Skeletal muscle tissue (tissue), 4 donors: ENCODE data around the gene DYSF. TPM values are rescaled to one million over a fixed set of nuclear protein-coding genes. Genes with fewer than 3 reads are reported as not detected.

Source experiments
- H3K27ac ChIP-seq: one replicate; pipeline ENCODE4 v1.7.0; 2013; ENCODE audit warnings: mild to moderate bottlenecking, low read depth, low read length, inconsistent platforms
- H3K27me3 ChIP-seq, 3 donors: one replicate each; pipeline ENCODE4 v1.7.0; 2013; ENCODE audit warnings: low read length in 3 of 3; ENCODE audit not compliant: control insufficient read depth in 3 of 3, insufficient read depth in 3 of 3
- H3K36me3 ChIP-seq, 3 donors: one replicate each; pipeline ENCODE4 v1.7.0; 2013; ENCODE audit warnings: low read length in 3 of 3; ENCODE audit not compliant: control insufficient read depth in 3 of 3, insufficient read depth in 3 of 3
- H3K4me1 ChIP-seq, 3 donors: one replicate each; pipeline ENCODE4 v1.7.0; 2013; ENCODE audit warnings: low read length in 3 of 3, mild to moderate bottlenecking in 3 of 3; ENCODE audit not compliant: control insufficient read depth in 3 of 3, insufficient read depth in 3 of 3
- H3K4me3 ChIP-seq, 3 donors: one replicate each; pipeline ENCODE4 v1.7.0; 2013; ENCODE audit warnings: low read length in 3 of 3
- H3K9ac ChIP-seq, 3 donors: one replicate each; pipeline ENCODE4 v1.7.0; 2013; ENCODE audit warnings: low read length in 3 of 3, mild to moderate bottlenecking in 3 of 3, moderate library complexity in 2 of 3, low read depth in 1 of 3
- H3K9me3 ChIP-seq, 3 donors: one replicate each; pipeline ENCODE4 v1.7.0; 2013; ENCODE audit warnings: low read length in 3 of 3; ENCODE audit not compliant: control insufficient read depth in 3 of 3
- total RNA-seq: library from RNA; depleted of rRNA; stranded (reverse); fragments of >200 nt; gene quantifications from one replicate; pipeline ENCODE4 v1.2.3, GENCODE V29; 2014
- donor health status: Osteomylitis.

DYSF gene
- total RNA-seq, 1 donor from 2014 or later = 88.7 TPM

DNA sequence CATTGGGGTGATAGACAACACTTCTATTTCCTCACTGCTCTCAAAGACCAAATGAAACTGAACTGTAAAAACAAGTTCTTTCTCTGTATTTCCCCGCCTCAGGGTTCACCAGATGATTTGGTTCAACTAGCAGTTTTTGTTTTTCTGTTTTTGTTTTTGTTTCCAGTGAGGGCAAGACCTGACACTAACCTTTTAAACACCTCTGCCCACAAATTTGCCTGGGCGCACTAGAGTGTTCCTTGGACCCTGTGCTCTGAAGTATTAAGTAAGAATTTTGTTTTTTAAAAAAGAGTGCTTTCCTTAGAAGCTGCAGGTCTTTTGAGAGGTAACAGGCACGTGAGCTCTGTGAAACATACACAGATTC is 92.9 kb downstream of the DYSF start:
- peaks cover 4 to 23% (median 9%) of the 10 kb centered on the region in 3 donors for H3K36me3 ChIP-seq
- no peak overlapping the region for H3K27ac ChIP-seq
- no peaks in the 10 kb centered on the region for H3K9me3 ChIP-seq
- no peak overlapping the region for H3K9ac ChIP-seq
- no peak overlapping the region for H3K4me3 ChIP-seq
- H3K27me3 ChIP-seq = no peaks in the 10 kb centered on the region
- H3K4me1 ChIP-seq = peaks cover 3% of the 10 kb centered on the region in 3 donors

- no peak overlapping the region for H3K27ac ChIP-seq
- H3K9ac ChIP-seq = no peak overlapping the region
- H3K4me3 ChIP-seq = no peak overlapping the region
- H3K36me3 ChIP-seq = peaks cover 3 to 27% (median 10%) of the 10 kb centered on the region in 3 donors
- no peaks in the 10 kb centered on the region for H3K9me3 ChIP-seq
- H3K27me3 ChIP-seq = no peaks in the 10 kb centered on the region
- H3K4me1 ChIP-seq = peaks cover 3% of the 10 kb centered on the region in 3 donors
These were observed 93.5 kb downstream of the DYSF start for GRCh38 chr2:71546777-71547281.

DNA sequence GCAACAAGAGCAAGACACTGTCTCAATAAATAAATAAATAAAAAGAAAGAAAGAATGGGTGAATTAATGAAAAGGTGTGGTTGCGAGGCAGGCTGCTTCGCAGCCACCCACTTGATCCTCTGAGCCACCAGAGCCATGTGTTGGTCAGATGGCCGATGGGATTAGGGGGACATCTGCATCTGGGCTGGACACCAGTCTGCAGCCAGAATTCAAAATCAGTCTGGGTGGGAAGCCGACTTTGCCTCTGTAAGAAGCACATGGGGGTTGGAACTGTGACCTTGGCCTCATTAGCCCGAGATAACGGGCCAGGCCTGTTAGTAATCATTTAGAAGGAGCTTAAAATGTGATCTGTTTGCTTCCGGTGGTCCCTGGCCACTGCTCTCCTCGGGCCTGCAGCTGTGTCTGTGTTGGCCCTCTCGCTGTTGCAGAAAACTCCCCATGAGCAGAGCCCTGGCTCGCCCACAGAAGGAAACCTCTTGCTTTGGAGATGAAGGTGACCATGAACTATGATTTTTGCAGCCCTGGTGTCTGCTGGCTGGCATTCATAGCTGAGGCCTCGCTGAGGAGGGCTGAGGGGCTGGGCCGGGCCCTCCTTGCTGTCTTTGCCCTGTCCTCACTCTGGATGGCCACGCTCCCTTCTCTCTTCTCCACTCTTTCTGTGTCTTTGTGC is 94.4 kb downstream of the DYSF start:
- H3K9me3 ChIP-seq = no peaks in the 10 kb centered on the region

GRCh38 chr2:71548646-71549425 is 95.5 kb downstream of the DYSF start:
- Histone ChIP-seq H3K9ac (no peak overlapping the region), H3K4me1 (peaks cover 3% of the 10 kb centered on the region in 3 donors), H3K27me3 (no peaks in the 10 kb centered on the region), H3K27ac (no peak overlapping the region), H3K9me3 (no peaks in the 10 kb centered on the region), H3K36me3 (peaks cover 7 to 40% (median 28%) of the 10 kb centered on the region in 3 donors), H3K4me3 (no peak overlapping the region)

More for the DNA sequence above, 94.4 kb downstream of the DYSF start:
- Histone ChIP-seq H3K9ac (no peak overlapping the region), H3K4me3 (no peak overlapping the region), H3K4me1 (peaks cover 3% of the 10 kb centered on the region in 3 donors), H3K36me3 (peaks cover 0 to 30% (median 18%) of the 10 kb centered on the region in 3 donors), H3K27me3 (no peaks in the 10 kb centered on the region), H3K27ac (no peak overlapping the region)

DNA sequence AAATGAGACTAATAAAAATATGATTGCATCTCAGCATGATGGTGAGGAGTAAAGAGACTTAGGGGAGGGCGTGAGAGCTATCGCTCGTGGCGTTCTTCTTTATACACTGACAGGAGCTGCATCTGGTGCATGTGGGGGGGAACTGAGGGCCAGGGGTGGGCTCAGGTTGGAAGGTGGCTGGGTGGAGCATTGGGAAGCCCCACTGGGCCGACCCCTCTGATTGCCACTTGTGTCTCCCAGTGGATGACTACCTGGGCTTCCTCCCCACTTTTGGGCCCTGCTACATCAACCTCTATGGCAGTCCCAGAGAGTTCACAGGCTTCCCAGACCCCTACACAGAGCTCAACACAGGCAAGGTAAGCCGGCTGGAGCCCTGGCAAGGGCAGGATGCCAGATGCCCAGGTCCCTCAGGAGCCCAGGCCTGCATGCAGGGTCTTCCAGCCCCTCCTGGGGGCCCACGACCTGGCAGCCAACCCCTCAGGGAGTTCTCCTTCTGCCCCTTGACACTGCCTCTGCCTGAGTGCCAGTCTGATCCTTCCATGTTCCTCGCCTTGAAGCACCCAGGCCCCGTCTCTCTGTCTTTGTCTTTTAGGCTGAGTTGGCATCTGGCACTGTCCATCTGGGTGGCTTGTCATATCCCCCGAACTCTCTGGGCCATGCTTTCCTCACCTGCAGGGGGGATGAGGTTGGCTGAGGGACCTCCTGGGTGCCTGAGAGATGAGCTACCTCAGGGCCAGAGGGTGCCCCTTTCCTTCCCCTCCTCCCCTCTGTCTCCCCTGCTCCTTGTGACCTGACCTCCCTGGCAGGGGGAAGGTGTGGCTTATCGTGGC is 97.7 kb downstream of the DYSF start:
- H3K27me3 ChIP-seq = no peaks in the 10 kb centered on the region
- no peaks in the 10 kb centered on the region for H3K9me3 ChIP-seq
- H3K4me3 ChIP-seq = no peak overlapping the region
- H3K27ac ChIP-seq = no peak overlapping the region
- H3K4me1 ChIP-seq = peaks cover 0 to 5% (median 0%) of the 10 kb centered on the region in 3 donors
- no peak overlapping the region for H3K9ac ChIP-seq
- H3K36me3 ChIP-seq = peaks cover 26 to 51% (median 42%) of the 10 kb centered on the region in 3 donors

DNA sequence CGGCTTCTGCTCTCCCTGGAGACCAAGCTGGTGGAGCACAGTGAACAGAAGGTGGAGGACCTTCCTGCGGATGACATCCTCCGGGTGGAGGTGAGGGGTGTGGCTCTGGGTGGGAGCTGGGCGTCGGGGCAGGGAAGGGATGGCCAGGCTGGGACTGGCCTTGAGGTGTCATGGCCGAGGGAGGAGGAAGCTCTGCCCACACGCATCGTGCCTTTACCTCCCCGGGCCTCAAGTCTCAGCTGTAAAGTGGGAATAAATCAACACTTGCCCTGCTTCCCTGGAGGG is 98.2 kb downstream of the DYSF start:
- H3K27me3 ChIP-seq = no peaks in the 10 kb centered on the region
- H3K36me3 ChIP-seq = peaks cover 27 to 46% (median 41%) of the 10 kb centered on the region in 3 donors
- no peak overlapping the region for H3K27ac ChIP-seq
- H3K4me3 ChIP-seq = no peak overlapping the region
- no peaks in the 10 kb centered on the region for H3K9me3 ChIP-seq
- H3K9ac ChIP-seq = no peak overlapping the region
- peaks cover 0 to 6% (median 0%) of the 10 kb centered on the region in 3 donors for H3K4me1 ChIP-seq

GRCh38 chr2:71552356-71552755 is 99.0 kb downstream of the DYSF start:
- H3K4me1 ChIP-seq = peaks cover 0 to 6% (median 0%) of the 10 kb centered on the region in 3 donors
- no peaks in the 10 kb centered on the region for H3K27me3 ChIP-seq
- H3K36me3 ChIP-seq = peaks cover 33 to 48% (median 47%) of the 10 kb centered on the region in 3 donors
- H3K27ac ChIP-seq = no peak overlapping the region
- no peak overlapping the region for H3K4me3 ChIP-seq
- H3K9ac ChIP-seq = no peak overlapping the region
- H3K9me3 ChIP-seq = no peaks in the 10 kb centered on the region

DNA sequence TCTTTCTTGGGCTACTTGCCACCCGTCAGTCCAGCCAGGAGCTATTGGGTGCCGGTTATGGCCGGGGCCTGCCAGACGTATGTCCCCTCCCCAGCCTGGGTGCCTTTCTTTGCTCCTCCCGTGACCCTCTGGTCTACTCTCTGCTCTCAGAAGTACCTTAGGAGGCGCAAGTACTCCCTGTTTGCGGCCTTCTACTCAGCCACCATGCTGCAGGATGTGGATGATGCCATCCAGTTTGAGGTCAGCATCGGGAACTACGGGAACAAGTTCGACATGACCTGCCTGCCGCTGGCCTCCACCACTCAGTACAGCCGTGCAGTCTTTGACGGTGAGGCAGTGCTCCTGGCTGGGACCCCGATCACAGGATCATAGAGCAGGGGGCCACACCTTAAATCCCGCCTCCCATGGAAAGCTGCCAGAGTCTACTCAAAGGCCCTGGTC is 99.5 kb downstream of the DYSF start:
- H3K9me3 ChIP-seq = no peaks in the 10 kb centered on the region
- H3K9ac ChIP-seq = no peak overlapping the region
- H3K4me3 ChIP-seq = no peak overlapping the region
- H3K36me3 ChIP-seq = peaks cover 34 to 51% (median 47%) of the 10 kb centered on the region in 3 donors
- peaks cover 0 to 6% (median 0%) of the 10 kb centered on the region in 3 donors for H3K4me1 ChIP-seq
- no peak overlapping the region for H3K27ac ChIP-seq
- H3K27me3 ChIP-seq = no peaks in the 10 kb centered on the region

GRCh38 chr2:71554028-71554705 is 100.8 kb downstream of the DYSF start:
- no peak overlapping the region for H3K9ac ChIP-seq
- no peak overlapping the region for H3K4me3 ChIP-seq
- H3K27me3 ChIP-seq = no peaks in the 10 kb centered on the region
- no peak overlapping the region for H3K27ac ChIP-seq
- peaks cover 40 to 48% (median 46%) of the 10 kb centered on the region in 3 donors for H3K36me3 ChIP-seq
- no peaks in the 10 kb centered on the region for H3K9me3 ChIP-seq
- H3K4me1 ChIP-seq = peaks cover 0 to 6% (median 0%) of the 10 kb centered on the region in 3 donors
